ENCODE data around the gene ULBP2. TPM values are rescaled to one million over a fixed set of nuclear protein-coding genes. Genes with fewer than 3 reads are reported as not detected.

ULBP2 gene
- total RNA-seq, 2 experiments from 2014 or later: 1.8 to 1.9 TPM

DNA sequence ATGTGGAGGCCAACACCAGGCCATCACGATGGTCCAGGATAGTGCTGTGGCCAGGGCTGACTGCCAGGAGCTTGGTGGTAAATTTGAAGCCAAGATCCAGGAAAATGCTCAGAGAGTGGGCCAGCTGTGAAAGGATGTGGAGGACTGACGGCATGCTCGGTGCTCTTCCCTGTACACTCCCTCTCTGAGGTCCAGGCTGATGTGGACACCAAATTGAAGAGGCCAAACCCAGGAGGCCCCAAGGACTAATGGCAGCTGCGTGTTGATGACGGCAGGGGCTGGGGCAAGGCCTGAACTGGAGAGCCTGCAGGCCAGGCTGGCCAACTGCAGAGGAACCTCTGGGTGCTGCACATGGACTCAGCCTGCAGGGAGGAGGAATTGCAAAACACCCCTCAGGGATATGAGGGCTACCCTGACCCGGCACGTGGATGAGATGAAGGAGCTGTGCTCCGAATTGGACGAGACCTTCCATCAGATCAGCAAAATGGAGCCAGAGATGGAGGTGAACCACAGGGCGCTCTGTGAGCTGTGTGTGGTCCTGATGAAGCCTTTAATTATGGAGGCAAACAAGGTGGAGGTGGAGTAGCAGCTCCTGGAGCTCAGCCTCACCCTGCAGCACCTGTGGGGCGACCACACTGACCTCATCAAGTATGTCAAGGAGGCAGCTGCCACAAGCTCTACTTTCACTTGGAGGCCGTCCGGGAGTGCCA lies 37.0 kb upstream of the ULBP2 start:
- Mint-ChIP-seq H3K9me3 (peaks cover 5% of the 10 kb centered on the region), H3K27ac (no peak overlapping the region), H3K27me3 (peaks cover 10% of the 10 kb centered on the region), H3K4me3 (no peak overlapping the region), H3K36me3 (ENCODE audit: low read depth) (no peaks in the 10 kb centered on the region), H3K4me1 (ENCODE audit: low read depth) (no peaks in the 10 kb centered on the region)
- no peak overlapping the region for H3K4me3 ChIP-seq (ENCODE audit: low read length)
- no peak overlapping the region for H3K27ac ChIP-seq (ENCODE audit: low read depth in 1 of 2, low read length in 2 of 2)
- H3K27me3 ChIP-seq (ENCODE audit: control insufficient read depth in 1 of 2, insufficient read depth in 2 of 2, low read length in 2 of 2): peaks cover under 1 to 2% of the 10 kb centered on the region in 2 experiments
- TF ChIP-seq, protein P1, sequence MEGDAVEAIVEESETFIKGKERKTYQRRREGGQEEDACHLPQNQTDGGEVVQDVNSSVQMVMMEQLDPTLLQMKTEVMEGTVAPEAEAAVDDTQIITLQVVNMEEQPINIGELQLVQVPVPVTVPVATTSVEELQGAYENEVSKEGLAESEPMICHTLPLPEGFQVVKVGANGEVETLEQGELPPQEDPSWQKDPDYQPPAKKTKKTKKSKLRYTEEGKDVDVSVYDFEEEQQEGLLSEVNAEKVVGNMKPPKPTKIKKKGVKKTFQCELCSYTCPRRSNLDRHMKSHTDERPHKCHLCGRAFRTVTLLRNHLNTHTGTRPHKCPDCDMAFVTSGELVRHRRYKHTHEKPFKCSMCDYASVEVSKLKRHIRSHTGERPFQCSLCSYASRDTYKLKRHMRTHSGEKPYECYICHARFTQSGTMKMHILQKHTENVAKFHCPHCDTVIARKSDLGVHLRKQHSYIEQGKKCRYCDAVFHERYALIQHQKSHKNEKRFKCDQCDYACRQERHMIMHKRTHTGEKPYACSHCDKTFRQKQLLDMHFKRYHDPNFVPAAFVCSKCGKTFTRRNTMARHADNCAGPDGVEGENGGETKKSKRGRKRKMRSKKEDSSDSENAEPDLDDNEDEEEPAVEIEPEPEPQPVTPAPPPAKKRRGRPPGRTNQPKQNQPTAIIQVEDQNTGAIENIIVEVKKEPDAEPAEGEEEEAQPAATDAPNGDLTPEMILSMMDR (IDR thresholded peaks at IDR 0.05): no peak
- intact Hi-C loops (cut with DNase I, micrococcal nuclease): no loop called here
- H3K36me3 ChIP-seq (ENCODE audit: insufficient read depth, low read length): no peaks in the 10 kb centered on the region
- ATAC-seq (ENCODE audit: poor library complexity) (no peak), DNase-seq (no peak)
- ChIA-PET CTCF (no interaction called here), POLR2A (no interaction called here)
- H3K4me1 ChIP-seq (ENCODE audit: insufficient read depth, low read length): no peaks in the 10 kb centered on the region
- peaks cover 4 to 15% of the 10 kb centered on the region in 2 experiments for H3K9me3 ChIP-seq (ENCODE audit: control insufficient read depth in 1 of 2, insufficient read depth in 1 of 2, low read length in 2 of 2)

DNA sequence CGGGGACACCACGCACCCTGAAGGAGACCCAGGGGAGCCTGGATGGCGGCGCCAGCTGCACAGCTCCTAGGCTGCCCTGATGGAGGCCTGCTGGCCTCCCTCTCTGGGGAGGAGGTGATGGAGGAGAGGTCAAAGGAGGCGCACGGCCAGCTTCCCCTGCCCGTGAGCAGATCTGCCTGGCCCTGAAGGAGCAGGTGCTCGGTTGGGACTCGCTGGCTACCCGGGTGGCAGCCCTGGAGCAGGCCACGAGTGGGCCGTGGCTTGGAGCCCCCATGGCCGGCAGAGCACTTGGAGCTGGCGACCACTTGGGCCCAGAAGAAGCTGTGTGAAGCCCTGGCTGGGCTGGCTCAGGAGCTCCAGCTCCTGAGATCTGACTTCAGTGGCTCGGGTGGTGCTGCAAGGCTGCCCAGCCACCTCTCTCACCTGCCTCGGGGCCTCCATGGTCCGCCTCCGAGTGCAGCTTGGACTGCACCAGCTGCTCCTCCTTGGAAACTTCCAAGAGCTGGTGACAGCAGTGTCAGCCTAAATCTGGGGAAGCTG lies 36.4 kb upstream of the ULBP2 start:
- Histone ChIP-seq H3K4me3 (ENCODE audit: low read length) (no peak overlapping the region), H3K27me3 (ENCODE audit: control insufficient read depth in 1 of 2, insufficient read depth in 2 of 2, low read length in 2 of 2) (peaks cover 4 to 6% of the 10 kb centered on the region in 2 experiments), H3K27ac (ENCODE audit: low read depth in 1 of 2, low read length in 2 of 2) (no peak overlapping the region), H3K9me3 (ENCODE audit: control insufficient read depth in 1 of 2, insufficient read depth in 1 of 2, low read length in 2 of 2) (peaks cover 4 to 20% of the 10 kb centered on the region in 2 experiments), H3K4me1 (ENCODE audit: insufficient read depth, low read length) (no peaks in the 10 kb centered on the region), H3K36me3 (ENCODE audit: insufficient read depth, low read length) (no peaks in the 10 kb centered on the region)
- ATAC-seq (ENCODE audit: poor library complexity) (no peak), DNase-seq (no peak)
- ChIA-PET POLR2A (no interaction called here), CTCF (no interaction called here)
- Mint-ChIP-seq H3K36me3 (ENCODE audit: low read depth) (no peaks in the 10 kb centered on the region), H3K4me1 (ENCODE audit: low read depth) (no peaks in the 10 kb centered on the region), H3K4me3 (no peak overlapping the region), H3K27ac (no peak overlapping the region), H3K9me3 (peaks cover 5% of the 10 kb centered on the region), H3K27me3 (peaks cover 11% of the 10 kb centered on the region)
- intact Hi-C loops (cut with DNase I, micrococcal nuclease): no loop called here
- TF ChIP-seq, protein P1 (IDR thresholded peaks at IDR 0.05): no peak

DNA sequence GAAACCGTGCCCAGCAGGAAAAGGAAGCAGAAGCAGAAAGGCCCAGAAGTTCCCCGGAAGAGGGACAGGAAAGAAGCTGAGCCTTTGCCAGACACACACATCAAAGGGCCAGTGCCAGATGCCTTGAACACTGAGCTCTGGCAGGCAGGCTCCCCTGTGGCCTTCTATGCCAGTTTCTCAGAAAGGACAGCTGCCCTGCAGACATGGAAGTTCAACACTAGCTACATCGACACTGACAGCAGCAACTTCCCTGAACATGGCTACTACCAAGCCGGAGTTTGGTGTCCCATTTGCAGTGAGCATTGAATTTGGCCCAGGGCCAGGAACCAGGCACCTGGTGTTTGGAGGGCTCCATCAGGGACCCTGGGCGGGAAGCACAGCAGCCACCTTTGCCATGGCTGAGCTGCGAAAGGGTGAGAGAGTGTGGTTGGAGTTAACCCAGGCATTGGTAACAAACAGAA lies 35.9 kb upstream of the ULBP2 start:
- no peaks in the 10 kb centered on the region for H3K4me1 ChIP-seq (ENCODE audit: insufficient read depth, low read length)
- TF ChIP-seq, protein P1 (IDR thresholded peaks at IDR 0.05): no peak
- H3K4me3 ChIP-seq (ENCODE audit: low read length): no peak overlapping the region
- H3K27ac ChIP-seq (ENCODE audit: low read depth in 1 of 2, low read length in 2 of 2): no peak overlapping the region
- no peaks in the 10 kb centered on the region for H3K36me3 ChIP-seq (ENCODE audit: insufficient read depth, low read length)
- CTCF ChIA-PET: no interaction called here
- H3K27ac Mint-ChIP-seq: no peak overlapping the region
- POLR2A ChIA-PET: no interaction called here
- H3K9me3 Mint-ChIP-seq: peaks cover 5% of the 10 kb centered on the region
- no peaks in the 10 kb centered on the region for H3K36me3 Mint-ChIP-seq (ENCODE audit: low read depth)
- no peaks in the 10 kb centered on the region for H3K4me1 Mint-ChIP-seq (ENCODE audit: low read depth)
- intact Hi-C loops (cut with DNase I, micrococcal nuclease): no loop called here
- peaks cover 4 to 24% of the 10 kb centered on the region in 2 experiments for H3K9me3 ChIP-seq (ENCODE audit: control insufficient read depth in 1 of 2, insufficient read depth in 1 of 2, low read length in 2 of 2)
- H3K4me3 Mint-ChIP-seq: no peak overlapping the region
- DNase-seq (no peak), ATAC-seq (ENCODE audit: poor library complexity) (no peak)
- H3K27me3 Mint-ChIP-seq: peaks cover 16% of the 10 kb centered on the region
- H3K27me3 ChIP-seq (ENCODE audit: control insufficient read depth in 1 of 2, insufficient read depth in 2 of 2, low read length in 2 of 2): peaks cover 4 to 6% of the 10 kb centered on the region in 2 experiments

All from CD4-positive, alpha-beta T cell (primary cell).